Keratinocyte (primary cell): ENCODE measurements around the gene IL6R. TPM values are rescaled to one million over a fixed set of nuclear protein-coding genes. Genes with fewer than 3 reads are reported as not detected.
"Not testable (repeated sequence)": the region's sequence is repeated elsewhere in the genome, so short reads cannot be mapped to it uniquely, and the experiment has no call there.

Experiments
- DNase-seq: peaks from one replicate; pipeline ENCODE4 v3.0.0-alpha.2; 2011; ENCODE audit warnings: low read depth, missing footprints, low spot score
- FAIRE-seq: peaks from 2 replicates; lab custom pipeline; 2011; peaks lifted over from hg19 to GRCh38; lab: Jason Lieb, UNC
- H2AFZ ChIP-seq: 2 replicates; pipeline ENCODE4 v1.6.0; 2012; ENCODE audit warnings: low read length, control low read depth, inconsistent platforms; ENCODE audit not compliant: control insufficient read depth
- H3K27ac ChIP-seq: 2 replicates; pipeline ENCODE4 v1.5.1; 2011; ENCODE audit warnings: low read length; ENCODE audit not compliant: control insufficient read depth, insufficient read depth
- H3K27me3 ChIP-seq: 3 replicates; pipeline ENCODE4 v1.6.0; 2011; ENCODE audit warnings: low read length; ENCODE audit not compliant: control insufficient read depth, insufficient read depth; ENCODE audit errors: extremely low read depth
- H3K36me3 ChIP-seq, 2 experiments: 2 replicates in 1 of 2; 3 replicates in 1 of 2; pipeline ENCODE4 v1.5.1; 2011; ENCODE audit warnings: low read length in 2 of 2, mild to moderate bottlenecking in 1 of 2; ENCODE audit not compliant: control insufficient read depth in 2 of 2, insufficient read depth in 2 of 2; ENCODE audit errors: extremely low read depth in 1 of 2
- H3K4me1 ChIP-seq: 3 replicates; pipeline ENCODE4 v1.5.1; 2011; ENCODE audit warnings: low read length; ENCODE audit not compliant: control insufficient read depth, insufficient read depth; ENCODE audit errors: extremely low read depth
- H3K4me2 ChIP-seq: 3 replicates; pipeline ENCODE4 v1.6.0; 2011; ENCODE audit warnings: low read depth, low read length; ENCODE audit not compliant: control insufficient read depth, insufficient read depth; ENCODE audit errors: extremely low read depth
- H3K4me3 ChIP-seq, 3 experiments: fragments of 200-600 bp in 1 of 3; sonication (generic) in 1 of 3; 2 replicates in 2 of 3; 3 replicates in 1 of 3; pipeline ENCODE4 v1.5.1; 2011 to 2016; ENCODE audit warnings: low read length in 3 of 3, mild to moderate bottlenecking in 3 of 3, control low read depth in 2 of 3, inconsistent platforms in 1 of 3, low read depth in 1 of 3, mixed read lengths in 1 of 3, mixed run types in 1 of 3, moderate library complexity in 1 of 3; ENCODE audit not compliant: control insufficient read depth in 2 of 3, insufficient read depth in 2 of 3; ENCODE audit errors: extremely low read depth in 1 of 3
- H3K79me2 ChIP-seq: 2 replicates; pipeline ENCODE4 v1.6.0; 2012; ENCODE audit warnings: low read length; ENCODE audit not compliant: control insufficient read depth, insufficient read depth
- H3K9ac ChIP-seq: 3 replicates; pipeline ENCODE4 v1.6.0; 2011; ENCODE audit warnings: low read length; ENCODE audit not compliant: control insufficient read depth, insufficient read depth; ENCODE audit errors: extremely low read depth
- H3K9me1 ChIP-seq: 3 replicates; pipeline ENCODE4 v1.6.0; 2011; ENCODE audit warnings: low read length; ENCODE audit not compliant: control insufficient read depth, insufficient read depth; ENCODE audit errors: extremely low read depth
- H3K9me3 ChIP-seq: 2 replicates; pipeline ENCODE4 v1.5.1; 2012; ENCODE audit warnings: low read depth, low read length; ENCODE audit not compliant: control insufficient read depth
- H4K20me1 ChIP-seq: 3 replicates; pipeline ENCODE4 v1.6.0; 2011; ENCODE audit warnings: low read length; ENCODE audit not compliant: control insufficient read depth, insufficient read depth; ENCODE audit errors: extremely low read depth
- EZH2 ChIP-seq: IDR thresholded peaks from one replicate; pipeline ENCODE4 v1.6.1; 2012; ENCODE audit warnings: inconsistent platforms, mild to moderate bottlenecking, low read length, moderate library complexity
- dilution Hi-C: fragments of 300-500 bp; cut with MboI; formaldehyde crosslinking; loops from one replicate; pipeline ENCODE4 v1.7.0; 2020; ENCODE audit warnings: low sequenced_read_pairs; ENCODE audit not compliant: extremely low pct_ligation_motif_present
- polyA plus RNA-seq, 5 experiments: library from polyadenylated mRNA; depleted of rRNA in 3 of 5; stranded (reverse) in 3 of 5; stranded (forward) in 1 of 5; unstranded in 1 of 5; fragments of >200 nt; gene quantifications; 1 replicate in 1 of 5; 2 replicates in 3 of 5; 3 replicates in 1 of 5; pipeline versions ENCODE4 v1.2.1 to v1.2.3, GENCODE V29; 2011 to 2012; ENCODE audit warnings: missing spikeins in 2 of 5, low read depth in 1 of 5, low replicate concordance in 1 of 5
- TF ChIP-seq, protein P1 (sequence below), 3 experiments: IDR thresholded peaks in 1 of 3; conservative IDR thresholded peaks in 1 of 3; optimal IDR thresholded peaks in 1 of 3; 2 replicates in 2 of 3; 3 replicates in 1 of 3; pipeline versions ENCODE3 to v1.5.1; 2011; ENCODE audit warnings: low read length in 3 of 3, mild to moderate bottlenecking in 3 of 3, moderate library complexity in 2 of 3, control low read depth in 1 of 3, inconsistent platforms in 1 of 3; ENCODE audit not compliant: insufficient read depth in 2 of 3; ENCODE audit errors: extremely low read depth in 1 of 3

The IL6R gene
- polyA plus RNA-seq, 1 donor (not counting 4 experiments of a cell fraction or from before 2014, with no cell fraction given) = 12.6 TPM

DNA sequence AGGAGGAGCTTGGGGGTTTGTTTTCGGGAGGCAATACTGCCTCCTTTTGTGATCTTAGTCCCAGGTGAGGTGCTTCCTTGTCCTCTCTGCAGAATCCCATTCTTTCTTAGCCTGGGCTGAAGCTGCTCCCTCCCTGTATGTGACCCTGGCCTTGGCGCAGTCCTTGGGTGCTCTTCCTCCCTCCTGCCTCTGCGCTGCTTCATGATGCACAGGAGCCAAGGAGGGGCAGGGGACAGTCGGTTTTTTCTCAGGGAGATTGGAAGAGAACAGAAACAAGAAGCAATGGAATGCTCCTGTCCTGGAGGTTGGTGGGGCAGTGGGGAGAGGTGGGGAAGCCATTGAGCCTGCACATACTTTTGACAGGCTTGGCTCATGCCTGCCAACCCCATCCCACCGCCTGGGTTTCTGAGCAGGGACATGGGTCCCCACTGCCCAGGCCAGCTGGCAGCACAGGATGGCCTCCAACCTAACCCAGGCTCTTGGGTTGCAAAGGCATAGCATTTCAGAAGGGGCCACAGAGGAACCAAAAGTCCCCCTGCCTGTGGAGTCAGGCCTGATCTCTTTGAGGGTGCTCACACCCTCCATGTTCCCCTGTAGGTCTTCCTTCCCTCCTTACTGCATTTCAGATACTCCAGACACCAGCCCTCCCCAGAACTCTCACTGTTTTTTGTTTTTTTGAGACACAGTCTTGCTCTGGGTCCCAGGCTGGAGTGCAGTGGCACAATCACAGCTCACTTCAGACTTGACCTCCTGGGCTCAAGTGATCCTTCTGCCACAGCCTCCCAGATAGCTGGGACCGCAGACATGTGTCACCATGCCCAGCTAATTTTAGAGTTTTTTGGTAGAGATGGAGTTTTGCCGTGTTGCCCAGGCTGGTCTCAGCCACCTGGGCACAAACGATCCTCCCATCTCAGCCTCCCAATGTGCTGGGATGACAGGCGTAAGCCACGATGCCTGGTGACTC lies 16.1 kb downstream of the IL6R start:
- H3K4me3 ChIP-seq = no peak overlapping the region
- FAIRE-seq = no peak
- no peaks in the 10 kb centered on the region for H4K20me1 ChIP-seq
- DNase-seq = no peak
- H3K27ac ChIP-seq = peak overlapping the region; percentile 88
- H3K27me3 ChIP-seq = no peaks in the 10 kb centered on the region
- peaks cover 9% of the 10 kb centered on the region for H3K79me2 ChIP-seq
- TF ChIP-seq, protein P1, sequence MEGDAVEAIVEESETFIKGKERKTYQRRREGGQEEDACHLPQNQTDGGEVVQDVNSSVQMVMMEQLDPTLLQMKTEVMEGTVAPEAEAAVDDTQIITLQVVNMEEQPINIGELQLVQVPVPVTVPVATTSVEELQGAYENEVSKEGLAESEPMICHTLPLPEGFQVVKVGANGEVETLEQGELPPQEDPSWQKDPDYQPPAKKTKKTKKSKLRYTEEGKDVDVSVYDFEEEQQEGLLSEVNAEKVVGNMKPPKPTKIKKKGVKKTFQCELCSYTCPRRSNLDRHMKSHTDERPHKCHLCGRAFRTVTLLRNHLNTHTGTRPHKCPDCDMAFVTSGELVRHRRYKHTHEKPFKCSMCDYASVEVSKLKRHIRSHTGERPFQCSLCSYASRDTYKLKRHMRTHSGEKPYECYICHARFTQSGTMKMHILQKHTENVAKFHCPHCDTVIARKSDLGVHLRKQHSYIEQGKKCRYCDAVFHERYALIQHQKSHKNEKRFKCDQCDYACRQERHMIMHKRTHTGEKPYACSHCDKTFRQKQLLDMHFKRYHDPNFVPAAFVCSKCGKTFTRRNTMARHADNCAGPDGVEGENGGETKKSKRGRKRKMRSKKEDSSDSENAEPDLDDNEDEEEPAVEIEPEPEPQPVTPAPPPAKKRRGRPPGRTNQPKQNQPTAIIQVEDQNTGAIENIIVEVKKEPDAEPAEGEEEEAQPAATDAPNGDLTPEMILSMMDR (optimal IDR thresholded peaks at IDR 0.05 in 1 of 3, IDR thresholded peaks at IDR 0.05 in 1 of 3, conservative IDR thresholded peaks at IDR 0.05 in 1 of 3; ENCODE audit: extremely low read depth in 1 of 3, insufficient read depth in 2 of 3, low read length in 3 of 3) = no peak
- TF ChIP-seq EZH2 = no peak
- H3K36me3 ChIP-seq = peaks cover 0 to 5% of the 10 kb centered on the region in 2 experiments
- peaks cover 65% of the 10 kb centered on the region for H3K4me1 ChIP-seq
- H3K9me3 ChIP-seq = no peaks in the 10 kb centered on the region
- peak overlapping the region; percentile 87 for H3K4me2 ChIP-seq
- H3K9ac ChIP-seq = peak overlapping the region; percentile 75
- peaks cover 6% of the 10 kb centered on the region for H3K9me1 ChIP-seq
- dilution Hi-C loops = no loop called here
- no peak overlapping the region for H2AFZ ChIP-seq

DNA sequence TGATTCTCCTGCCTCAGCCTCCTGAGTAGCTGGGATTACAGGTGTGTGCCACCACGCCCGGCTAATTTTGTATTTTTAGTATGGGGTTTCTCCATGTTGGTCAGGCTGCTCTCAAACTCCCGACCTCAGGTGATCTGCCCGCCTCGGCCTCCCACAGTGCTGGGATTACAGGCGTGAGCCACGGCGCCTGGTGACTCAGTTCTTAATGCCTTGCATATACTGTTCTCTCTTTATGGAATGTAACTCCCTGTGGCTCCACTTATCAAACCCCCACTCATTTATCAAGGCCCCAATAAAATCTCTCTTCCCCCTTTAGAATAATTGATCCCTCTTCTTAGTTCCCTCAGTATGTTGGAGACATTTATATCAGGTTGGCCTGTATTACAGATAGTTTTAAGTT lies 16.9 kb downstream of the IL6R start:
- H3K79me2 ChIP-seq, H3K9me3 ChIP-seq, H3K36me3 ChIP-seq, H3K27me3 ChIP-seq, H3K9me1 ChIP-seq, H2AFZ ChIP-seq, DNase-seq, FAIRE-seq, dilution Hi-C loops, H4K20me1 ChIP-seq: not testable (repeated sequence)
- H3K9ac ChIP-seq = peak overlapping the region; percentile 75
- H3K4me2 ChIP-seq = peak overlapping the region; percentile 87
- peak overlapping the region; percentile 88 for H3K27ac ChIP-seq
- peak overlapping the region in 2 of 3 experiments; percentile 3 to 56 for H3K4me3 ChIP-seq
- peaks cover 67% of the 10 kb centered on the region for H3K4me1 ChIP-seq
